HEK293 (cell line): ENCODE measurements around the gene ATP5F1B.

Source experiments
- AEBP2 ChIP-seq: fragments of 450-650 bp; formaldehyde crosslinking; IDR thresholded peaks from 2 replicates; pipeline ENCODE4 v1.5.1; 2016; ENCODE audit warnings: missing biosample characterization, missing genetic modification characterization, borderline replicate concordance
- EGR2 ChIP-seq: fragments of 450-650 bp; formaldehyde crosslinking; IDR thresholded peaks from 2 replicates; pipeline ENCODE4 v1.5.1; 2016; ENCODE audit warnings: low read depth, missing biosample characterization, missing genetic modification characterization
- PATZ1 ChIP-seq: fragments of 450-650 bp; formaldehyde crosslinking; IDR thresholded peaks from 2 replicates; pipeline ENCODE4 v1.5.1; 2016; ENCODE audit warnings: missing biosample characterization, missing genetic modification characterization
- PRDM1 ChIP-seq: fragments of 450-650 bp; formaldehyde crosslinking; IDR thresholded peaks from 2 replicates; pipeline ENCODE4; 2016; ENCODE audit warnings: missing biosample characterization, missing genetic modification characterization
- RBAK ChIP-seq: fragments of 450-650 bp; formaldehyde crosslinking; IDR thresholded peaks from 2 replicates; pipeline ENCODE4 v1.5.1; 2016; ENCODE audit warnings: missing biosample characterization, missing genetic modification characterization
- SETDB1 ChIP-seq: IDR thresholded peaks from one replicate; pipeline ENCODE4 v1.6.1; 2017; ENCODE audit warnings: mild to moderate bottlenecking, low read length, moderate library complexity, mixed read lengths; ENCODE audit not compliant: insufficient read length
- ZBTB26 ChIP-seq: fragments of 450-650 bp; formaldehyde crosslinking; optimal IDR thresholded peaks from 2 replicates; pipeline ENCODE3; 2016; ENCODE audit warnings: missing biosample characterization, mild to moderate bottlenecking, missing genetic modification characterization
- ZBTB48 ChIP-seq: fragments of 450-650 bp; formaldehyde crosslinking; IDR thresholded peaks from 2 replicates; pipeline ENCODE4 v1.5.1; 2016; ENCODE audit warnings: missing biosample characterization, missing genetic modification characterization
- ZNF114 ChIP-seq: fragments of 450-650 bp; formaldehyde crosslinking; IDR thresholded peaks from 2 replicates; pipeline ENCODE4 v1.5.0; 2017; ENCODE audit warnings: missing biosample characterization, missing genetic modification characterization
- ZNF146 ChIP-seq: fragments of 450-650 bp; formaldehyde crosslinking; IDR thresholded peaks from 2 replicates; pipeline ENCODE4 v1.5.1; 2016; ENCODE audit warnings: missing biosample characterization, missing genetic modification characterization
- ZNF2 ChIP-seq: fragments of 450-650 bp; formaldehyde crosslinking; IDR thresholded peaks from 2 replicates; pipeline ENCODE4 v1.5.1; 2016; ENCODE audit warnings: missing biosample characterization, missing genetic modification characterization
- ZNF221 ChIP-seq: fragments of 450-650 bp; formaldehyde crosslinking; IDR thresholded peaks from 2 replicates; pipeline ENCODE4 v1.5.1; 2017; ENCODE audit warnings: missing biosample characterization, missing genetic modification characterization, borderline replicate concordance
- ZNF280D ChIP-seq: fragments of 450-650 bp; formaldehyde crosslinking; IDR thresholded peaks from 2 replicates; pipeline ENCODE4 v1.5.1; 2016; ENCODE audit warnings: missing biosample characterization, missing genetic modification characterization
- ZNF394 ChIP-seq: fragments of 450-650 bp; formaldehyde crosslinking; IDR thresholded peaks from 2 replicates; pipeline ENCODE4 v1.5.1; 2016; ENCODE audit warnings: missing biosample characterization, missing genetic modification characterization, mild to moderate bottlenecking, moderate library complexity, borderline replicate concordance
- ZNF404 ChIP-seq: fragments of 450-650 bp; formaldehyde crosslinking; IDR thresholded peaks from 2 replicates; pipeline ENCODE4 v1.5.1; 2017; ENCODE audit warnings: missing biosample characterization, missing genetic modification characterization
- ZNF488 ChIP-seq: fragments of 450-650 bp; formaldehyde crosslinking; IDR thresholded peaks from 2 replicates; pipeline ENCODE4 v1.5.1; 2016; ENCODE audit warnings: missing biosample characterization, missing genetic modification characterization
- ZNF501 ChIP-seq: fragments of 450-650 bp; formaldehyde crosslinking; IDR thresholded peaks from 2 replicates; pipeline ENCODE4 v1.5.1; 2016; ENCODE audit warnings: missing biosample characterization, missing genetic modification characterization
- ZNF560 ChIP-seq: fragments of 450-650 bp; formaldehyde crosslinking; IDR thresholded peaks from 2 replicates; pipeline ENCODE4 v1.5.1; 2017; ENCODE audit warnings: missing biosample characterization, missing genetic modification characterization, borderline replicate concordance
- ZNF580 ChIP-seq: fragments of 450-650 bp; formaldehyde crosslinking; IDR thresholded peaks from 2 replicates; pipeline ENCODE4 v1.5.1; 2016; ENCODE audit warnings: missing biosample characterization, missing genetic modification characterization
- ZNF610 ChIP-seq: fragments of 450-650 bp; formaldehyde crosslinking; IDR thresholded peaks from 2 replicates; pipeline ENCODE4 v1.5.1; 2016; ENCODE audit warnings: missing biosample characterization, missing genetic modification characterization, borderline replicate concordance
- ZNF624 ChIP-seq: fragments of 450-650 bp; formaldehyde crosslinking; IDR thresholded peaks from 2 replicates; pipeline ENCODE4 v1.5.1; 2017; ENCODE audit warnings: missing biosample characterization, missing genetic modification characterization
- ZNF629 ChIP-seq: fragments of 450-650 bp; formaldehyde crosslinking; IDR thresholded peaks from 2 replicates; pipeline ENCODE4 v1.5.1; 2017; ENCODE audit warnings: missing biosample characterization, missing genetic modification characterization
- ZNF660 ChIP-seq: fragments of 450-650 bp; IDR thresholded peaks from 2 replicates; pipeline ENCODE4 v1.5.1; 2018; ENCODE audit warnings: missing biosample characterization, mild to moderate bottlenecking, missing genetic modification characterization
- ZNF692 ChIP-seq: fragments of 450-650 bp; formaldehyde crosslinking; IDR thresholded peaks from 2 replicates; pipeline ENCODE4 v1.5.1; 2016; ENCODE audit warnings: missing biosample characterization, missing genetic modification characterization
- ZNF76 ChIP-seq: fragments of 450-650 bp; formaldehyde crosslinking; IDR thresholded peaks from 2 replicates; pipeline ENCODE4; 2016; ENCODE audit warnings: low read depth, missing biosample characterization, missing genetic modification characterization, borderline replicate concordance
- ZNF791 ChIP-seq: fragments of 450-650 bp; formaldehyde crosslinking; IDR thresholded peaks from 2 replicates; pipeline ENCODE4 v1.5.1; 2016; ENCODE audit warnings: missing biosample characterization, missing genetic modification characterization
- ZSCAN4 ChIP-seq: fragments of 450-650 bp; formaldehyde crosslinking; IDR thresholded peaks from 2 replicates; pipeline ENCODE4 v1.5.1; 2017; ENCODE audit warnings: missing biosample characterization, missing genetic modification characterization
- ZXDB ChIP-seq: fragments of 450-650 bp; formaldehyde crosslinking; IDR thresholded peaks from 2 replicates; pipeline ENCODE4 v1.5.1; 2016; ENCODE audit warnings: missing biosample characterization, missing genetic modification characterization

Gene ATP5F1B

GRCh38 chr12:56630180-56630632, 15.6 kb downstream of the ATP5F1B start, which contains the start of gene BAZ2A (continued):
- peak; percentile 72 for TF ChIP-seq EGR2
- peak; percentile 59; the same call in 1 of the 2 replicates for TF ChIP-seq ZNF76 (tag by site-specific recombination)
- TF ChIP-seq ZNF610 (tag by site-specific recombination), result 0 out of 2 replicates have a peak, but pooled peaks have one; percentile 31
- TF ChIP-seq RBAK, result no peak
- no peak for TF ChIP-seq ZNF560
- no peak for TF ChIP-seq ZNF791 (tag by site-specific recombination)
- 0 out of 2 replicates have a peak, but pooled peaks have one; percentile 23 for TF ChIP-seq ZNF146 (tag by site-specific recombination)
- peak; percentile 90 for TF ChIP-seq ZNF660 (tag by site-specific recombination)
- TF ChIP-seq AEBP2 (tag by site-specific recombination), result 0 out of 2 replicates have a peak, but pooled peaks have one; percentile 30
- peak; percentile 89 for TF ChIP-seq ZNF501 (tag by site-specific recombination)
- TF ChIP-seq ZNF629 (tag by site-specific recombination), result peak; percentile 82
- no peak for TF ChIP-seq SETDB1
- peak; percentile 97 for TF ChIP-seq ZNF692
- peak; percentile 40; the same call in 1 of the 2 replicates for TF ChIP-seq ZNF280D (tag by site-specific recombination)
- peak; percentile 57; the same call in 1 of the 2 replicates for TF ChIP-seq ZNF580 (tag by site-specific recombination)
- peak; percentile 29 for TF ChIP-seq ZBTB26 (tag by site-specific recombination)
- TF ChIP-seq ZNF488 (tag by site-specific recombination), result no peak
- TF ChIP-seq ZNF394 (tag by site-specific recombination), result peak; percentile 69
- TF ChIP-seq ZXDB (tag by site-specific recombination), result peak; percentile 83
- peak; percentile 91 for TF ChIP-seq PATZ1 (tag by site-specific recombination)
- peak; percentile 43; the same call in 1 of the 2 replicates for TF ChIP-seq ZNF2
- no peak; the same call in 1 of the 2 replicates for TF ChIP-seq ZBTB48 (tag by site-specific recombination)
- no peak for TF ChIP-seq ZSCAN4 (tag by site-specific recombination)
- peak; percentile 80; the same call in 1 of the 2 replicates for TF ChIP-seq ZNF221 (tag by site-specific recombination)
- no peak for TF ChIP-seq ZNF624 (tag by site-specific recombination)
- no peak for TF ChIP-seq ZNF114
- TF ChIP-seq ZNF404 (tag by site-specific recombination), result no peak
- peak; percentile 31; the same call in 1 of the 2 replicates for TF ChIP-seq PRDM1 (tag by site-specific recombination)
